ENCODE results near the gene KRTAP5-2.

KRTAP5-2 gene

DNA sequence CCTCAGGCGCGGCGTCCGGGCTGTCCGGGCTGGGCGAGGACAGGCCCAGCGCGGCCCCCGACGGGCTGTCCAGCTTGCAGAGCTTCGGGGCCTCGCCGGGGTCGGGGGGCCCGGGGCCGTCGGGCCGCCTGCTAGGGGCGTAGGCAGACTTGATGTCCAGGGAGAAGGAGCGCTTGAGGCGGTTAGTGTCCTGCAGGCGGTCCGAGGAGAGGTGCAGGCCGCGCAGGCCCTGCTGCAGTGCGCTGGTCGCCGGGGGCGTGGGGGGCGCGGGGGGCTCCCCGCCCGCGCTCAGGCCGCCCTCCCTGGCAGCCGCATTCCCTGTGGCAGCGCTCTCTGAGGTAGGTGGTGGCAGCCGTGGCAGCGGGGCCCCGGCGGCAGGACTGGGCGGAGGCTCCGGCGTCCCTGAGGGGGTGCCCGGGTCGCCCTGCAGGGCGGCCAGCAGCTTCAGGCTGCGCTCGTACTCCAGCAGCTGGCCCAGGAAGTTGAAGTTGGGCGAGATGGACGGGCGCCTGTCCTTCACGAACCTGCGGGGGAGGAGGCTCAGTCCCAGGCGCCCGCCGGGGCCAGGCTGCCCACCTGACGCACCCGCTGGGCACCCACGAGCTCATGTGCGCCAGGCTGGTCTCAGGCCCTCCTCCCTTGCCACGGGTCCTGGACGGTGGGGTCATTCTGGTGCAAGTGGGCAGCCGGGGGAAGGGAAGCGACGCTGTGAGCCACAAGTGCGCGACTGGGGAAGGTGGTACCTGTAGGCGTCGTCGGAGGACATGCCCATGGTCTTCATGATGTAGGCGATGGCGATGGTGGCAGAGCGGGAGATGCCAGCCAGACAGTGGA is 40.8 kb downstream of the KRTAP5-2 start:
- DNase-seq (ENCODE audit: low read depth in 4 of 4, low spot score in 1 of 4): no peak

GRCh38 chr11:1556278-1556902 is 41.7 kb downstream of the KRTAP5-2 start:
- no peak for DNase-seq (ENCODE audit: low read depth in 4 of 4, low spot score in 1 of 4)

GRCh38 chr11:1555713-1556153 is 42.4 kb downstream of the KRTAP5-2 start:
- DNase-seq (ENCODE audit: low read depth in 4 of 4, low spot score in 1 of 4): no peak

- no peak for DNase-seq (ENCODE audit: low read depth in 4 of 4, low spot score in 1 of 4)
These were observed 42.9 kb downstream of the KRTAP5-2 start for GRCh38 chr11:1554981-1555712.

GRCh38 chr11:1553808-1554594 is 44.1 kb downstream of the KRTAP5-2 start:
- DNase-seq (ENCODE audit: low read depth in 4 of 4, low spot score in 1 of 4): no peak

DNA sequence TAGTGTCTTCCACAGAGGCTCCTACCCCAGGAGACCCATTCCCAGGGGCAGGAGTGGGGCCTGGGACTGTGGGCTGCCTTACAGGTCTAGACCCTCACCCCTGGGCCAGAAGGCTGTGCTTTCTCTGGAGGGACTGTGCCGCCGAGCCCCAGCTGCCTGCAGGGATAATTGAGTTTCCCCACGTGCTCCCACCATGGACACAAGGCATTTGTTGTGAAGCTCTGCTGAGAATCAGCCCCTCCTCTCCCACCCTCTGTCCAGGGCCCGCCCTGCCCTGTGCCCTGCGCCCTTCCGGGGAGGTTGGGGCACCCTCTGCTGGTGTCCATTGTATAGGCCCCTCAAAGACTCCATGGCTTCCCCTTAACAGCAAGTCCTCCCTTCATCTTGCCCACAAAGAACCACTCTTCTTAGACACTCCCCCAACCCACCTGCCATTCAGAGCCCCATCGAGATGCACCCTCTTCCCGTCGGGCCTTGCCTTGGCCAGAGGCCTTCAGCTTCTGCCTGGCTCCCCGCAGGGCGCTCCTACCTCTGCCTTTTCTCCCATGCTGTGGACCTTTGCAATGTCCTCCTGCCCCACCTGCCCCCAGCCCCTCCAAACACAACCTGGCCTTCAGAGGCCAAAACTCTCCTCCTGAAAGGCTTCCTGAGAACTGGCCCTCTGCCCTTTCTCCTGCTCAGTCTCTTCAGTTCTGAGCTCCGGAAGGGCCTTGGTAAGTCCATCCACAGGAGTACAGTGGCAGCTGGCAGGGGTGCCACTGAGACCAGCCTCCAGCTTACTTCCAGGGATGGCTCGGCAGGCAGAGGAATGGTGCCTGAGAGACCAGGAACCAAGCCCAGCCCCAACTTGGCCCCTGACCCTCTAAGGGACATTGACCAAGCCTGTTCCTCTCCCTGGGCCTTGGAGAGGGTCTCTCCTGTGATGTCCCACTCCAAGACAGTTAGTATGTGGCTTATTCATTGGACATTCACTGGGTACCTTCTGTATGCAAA is 48.5 kb downstream of the KRTAP5-2 start:
- no peak for DNase-seq (ENCODE audit: low read depth in 4 of 4, low spot score in 1 of 4)

GRCh38 chr11:1548221-1549070 is 49.6 kb downstream of the KRTAP5-2 start:
- DNase-seq (ENCODE audit: low read depth in 4 of 4, low spot score in 1 of 4): no peak

- no peak for DNase-seq (ENCODE audit: low read depth in 4 of 4, low spot score in 1 of 4)
These were observed 50.5 kb downstream of the KRTAP5-2 start for GRCh38 chr11:1547467-1548098.
